H9 (cell line): ENCODE data around the gene ENKD1. TPM values are rescaled to one million over a fixed set of nuclear protein-coding genes. Genes with fewer than 3 reads are reported as not detected.

Experiments
- DNase-seq: peaks from one replicate; pipeline ENCODE4 v3.0.0-alpha.2; 2017
- H2AFZ ChIP-seq: one replicate; pipeline ENCODE4 v1.6.1; 2013; ENCODE audit warnings: mild to moderate bottlenecking, low read length, control low read depth, moderate library complexity
- H2AK5ac ChIP-seq: 2 replicates; pipeline ENCODE4 v1.6.1; 2013; ENCODE audit warnings: low read length, control low read depth, mixed read lengths; ENCODE audit not compliant: insufficient read length
- H2BK120ac ChIP-seq: one replicate; pipeline ENCODE4 v1.6.1; 2013; ENCODE audit warnings: low read depth, mild to moderate bottlenecking, low read length, control low read depth, inconsistent platforms; ENCODE audit not compliant: poor library complexity, severe bottlenecking
- H2BK12ac ChIP-seq: 2 replicates; pipeline ENCODE4 v1.6.1; 2013; ENCODE audit warnings: low read length, control low read depth, mixed read lengths, low read depth; ENCODE audit not compliant: insufficient read length
- H2BK15ac ChIP-seq: 2 replicates; pipeline ENCODE4 v1.6.1; 2013; ENCODE audit warnings: low read depth, low read length, control low read depth
- H2BK20ac ChIP-seq: one replicate; pipeline ENCODE4 v1.6.1; 2013; ENCODE audit warnings: low read depth, mild to moderate bottlenecking, low read length, control low read depth, inconsistent platforms; ENCODE audit not compliant: poor library complexity, severe bottlenecking
- H2BK5ac ChIP-seq: 2 replicates; pipeline ENCODE4 v1.6.1; 2013; ENCODE audit warnings: low read length, control low read depth, mixed read lengths; ENCODE audit not compliant: insufficient read length
- H3K14ac ChIP-seq: 2 replicates; pipeline ENCODE4 v1.6.1; 2013; ENCODE audit warnings: low read length, control low read depth; ENCODE audit not compliant: insufficient read depth
- H3K18ac ChIP-seq: 2 replicates; pipeline ENCODE4 v1.6.1; 2013; ENCODE audit warnings: low read depth, mild to moderate bottlenecking, mixed read lengths, low read length, control low read depth; ENCODE audit not compliant: insufficient read length
- H3K23ac ChIP-seq: 2 replicates; pipeline ENCODE4 v1.6.1; 2013; ENCODE audit warnings: low read length, control low read depth, mixed read lengths, low read depth; ENCODE audit not compliant: insufficient read length
- H3K23me2 ChIP-seq: 2 replicates; pipeline ENCODE4 v1.6.1; 2013; ENCODE audit warnings: low read depth, mild to moderate bottlenecking, mixed read lengths, low read length, control low read depth; ENCODE audit not compliant: insufficient read length, poor library complexity, severe bottlenecking
- H3K27ac ChIP-seq: 2 replicates; pipeline ENCODE4 v1.5.1; 2013; ENCODE audit warnings: low read length, control low read depth, mixed read lengths, low read depth; ENCODE audit not compliant: insufficient read length
- H3K27me3 ChIP-seq: 2 replicates; pipeline ENCODE4 v1.6.1; 2013; ENCODE audit warnings: low read length, control low read depth, inconsistent platforms; ENCODE audit not compliant: insufficient read depth
- H3K4ac ChIP-seq: 2 replicates; pipeline ENCODE4 v1.6.1; 2013; ENCODE audit warnings: low read depth, mild to moderate bottlenecking, control low read depth, inconsistent platforms, low read length, moderate library complexity
- H3K4me1 ChIP-seq: 2 replicates; pipeline ENCODE4 v1.6.1; 2013; ENCODE audit warnings: low read length, control low read depth, inconsistent platforms; ENCODE audit not compliant: insufficient read depth
- H3K4me2 ChIP-seq: 2 replicates; pipeline ENCODE4 v1.6.1; 2013; ENCODE audit warnings: low read length, control low read depth, mixed read lengths; ENCODE audit not compliant: insufficient read length, insufficient read depth
- H3K56ac ChIP-seq: 2 replicates; pipeline ENCODE4 v1.6.1; 2013; ENCODE audit warnings: low read depth, mild to moderate bottlenecking, mixed read lengths, low read length, control low read depth; ENCODE audit not compliant: insufficient read length
- H3K79me1 ChIP-seq: 2 replicates; pipeline ENCODE4 v1.6.1; 2013; ENCODE audit warnings: low read depth, mild to moderate bottlenecking, moderate library complexity, low read length, control low read depth, inconsistent platforms; ENCODE audit not compliant: insufficient read depth, poor library complexity, severe bottlenecking
- H3K79me2 ChIP-seq: 2 replicates; pipeline ENCODE4 v1.6.1; 2013; ENCODE audit warnings: low read length, control low read depth, inconsistent platforms; ENCODE audit not compliant: insufficient read depth
- H3K9ac ChIP-seq: 2 replicates; pipeline ENCODE4 v1.6.1; 2013; ENCODE audit warnings: low read length, control low read depth, mixed read lengths; ENCODE audit not compliant: insufficient read length; ENCODE audit errors: extremely low read depth
- H3K9me3 ChIP-seq: one replicate; pipeline ENCODE4 v1.6.1; 2013; ENCODE audit warnings: low read depth, low read length, inconsistent platforms; ENCODE audit not compliant: control insufficient read depth
- H3T11ph ChIP-seq: one replicate; pipeline ENCODE4 v1.6.1; 2013; ENCODE audit warnings: mild to moderate bottlenecking, low read length, control low read depth, inconsistent platforms
- H4K20me1 ChIP-seq: one replicate; pipeline ENCODE4 v1.6.1; 2013; ENCODE audit not compliant: control insufficient read depth, insufficient read length, insufficient read depth
- H4K5ac ChIP-seq: 2 replicates; pipeline ENCODE4 v1.6.1; 2013; ENCODE audit warnings: low read depth, mild to moderate bottlenecking, mixed read lengths, low read length, control low read depth; ENCODE audit not compliant: insufficient read length
- H4K8ac ChIP-seq: replicated peaks from 2 replicates; pipeline ENCODE4 v1.6.1; 2013; ENCODE audit warnings: low read length, control low read depth, mixed read lengths, low read depth; ENCODE audit not compliant: insufficient read length
- H4K91ac ChIP-seq: 2 replicates; pipeline ENCODE4 v1.6.1; 2013; ENCODE audit warnings: low read depth, mild to moderate bottlenecking, moderate library complexity, mixed read lengths, low read length, control low read depth; ENCODE audit not compliant: insufficient read length
- H3K27ac Mint-ChIP-seq, 3 experiments: 2 replicates in 2 of 3; 3 replicates in 1 of 3; pipeline ENCODE4 v1.8.0; 2020 to 2021; ENCODE audit warnings: mixed read lengths in 3 of 3, mild to moderate bottlenecking in 1 of 3, moderate library complexity in 1 of 3
- H3K27me3 Mint-ChIP-seq: 2 replicates; pipeline ENCODE4 v1.8.0; 2021; ENCODE audit warnings: low read depth, mild to moderate bottlenecking, moderate library complexity, mixed read lengths
- H3K36me3 Mint-ChIP-seq, 3 experiments: 2 replicates in 2 of 3; 3 replicates in 1 of 3; pipeline ENCODE4 v1.8.0; 2020 to 2021; ENCODE audit warnings: low read depth in 3 of 3, mixed read lengths in 3 of 3; ENCODE audit not compliant: insufficient read depth in 1 of 3
- H3K4me1 Mint-ChIP-seq, 2 experiments: 2 replicates each; pipeline ENCODE4 v1.8.0; 2020; ENCODE audit warnings: mixed read lengths in 2 of 2
- H3K4me3 Mint-ChIP-seq, 2 experiments: 2 replicates in 1 of 2; 3 replicates in 1 of 2; pipeline ENCODE4 v1.8.0; 2020 to 2021; ENCODE audit warnings: mild to moderate bottlenecking in 2 of 2, mixed read lengths in 2 of 2, moderate library complexity in 1 of 2
- H3K9me3 Mint-ChIP-seq, 2 experiments: 2 replicates in 1 of 2; 3 replicates in 1 of 2; pipeline ENCODE4 v1.8.0; 2020; ENCODE audit warnings: mild to moderate bottlenecking in 2 of 2, mixed read lengths in 2 of 2, moderate library complexity in 1 of 2
- WGBS: extraction: QIAGEN DNeasy Blood & Tissue Kit; methylation state at CpG from one replicate; pipeline ENCODE4 v1.1.7; 2013; ENCODE audit warnings: missing lambda C conversion rate, low lambda C conversion rate, mixed read lengths; ENCODE audit not compliant: insufficient read length; ENCODE audit errors: extremely low coverage; 5-methylcytosine and 5-hydroxymethylcytosine counted together
- total RNA-seq: library from RNA; stranded (reverse); gene quantifications from 2 replicates; pipeline ENCODE4 v1.2.1, GENCODE V29; 2021
- TF ChIP-seq, protein P1 (sequence below): fragments of 200-600 bp; sonication (generic); conservative IDR thresholded peaks from 3 replicates; pipeline ENCODE4 v1.8.0; 2021; ENCODE audit warnings: antibody characterized with exemption, mild to moderate bottlenecking

Gene ENKD1
- total RNA-seq, 1 experiment from 2014 or later = 9.5 TPM

DNA sequence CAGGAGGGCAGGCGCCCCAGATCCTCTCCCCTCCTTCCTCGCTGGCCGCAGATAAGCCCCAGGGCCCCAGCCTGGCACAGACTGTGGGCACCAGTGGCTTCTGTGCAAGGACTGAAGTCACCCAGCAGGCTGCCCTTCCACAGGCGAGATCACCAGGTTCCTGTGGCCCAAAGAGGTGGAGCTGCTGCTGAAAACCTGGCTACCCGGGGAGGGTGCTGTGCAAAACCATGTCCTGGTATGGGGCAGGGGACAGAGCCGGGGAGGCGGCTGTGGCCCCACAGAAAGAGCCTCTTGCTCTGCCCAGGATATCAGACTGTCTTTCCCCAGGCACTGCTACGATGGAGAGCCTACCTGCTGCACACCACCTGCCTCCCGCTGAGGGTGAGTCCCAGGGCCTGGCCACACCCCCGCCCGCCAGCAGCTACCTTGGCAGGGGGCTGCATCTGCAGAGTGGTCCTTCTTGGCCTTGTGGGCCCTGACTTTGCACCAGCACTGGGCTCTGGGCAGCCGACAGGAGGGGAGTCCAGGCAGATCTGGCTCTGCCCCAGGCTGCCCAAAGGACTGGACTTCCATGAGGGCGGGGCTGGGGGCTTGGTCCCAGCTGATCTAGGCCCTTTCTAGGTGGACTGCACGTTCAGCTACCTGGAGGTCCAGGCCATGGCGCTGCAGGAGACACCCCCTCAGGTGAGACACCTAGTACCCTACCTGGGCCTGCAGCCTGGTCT, 21.0 kb downstream of the ENKD1 start:
- no peaks in the 10 kb centered on the region for H3K27me3 ChIP-seq
- peaks cover 8% of the 10 kb centered on the region for H3K27me3 Mint-ChIP-seq

More for the DNA sequence above, 21.0 kb downstream of the ENKD1 start:
- Histone ChIP-seq H3K4me2 (peak overlapping the region; percentile 30), H3K79me1 (no peaks in the 10 kb centered on the region), H2BK12ac (no peak overlapping the region), H2BK5ac (no peak overlapping the region), H2AK5ac (no peak overlapping the region), H3K23ac (no peak overlapping the region), H4K91ac (no peak overlapping the region), H3K79me2 (no peaks in the 10 kb centered on the region), H3K9ac (peak overlapping the region; percentile 50), H4K20me1 (no peaks in the 10 kb centered on the region), H3K4me1 (no peaks in the 10 kb centered on the region), H4K5ac (no peak overlapping the region), H2BK120ac (no peak overlapping the region), H3K27ac (no peak overlapping the region), H3K23me2 (peaks cover 8% of the 10 kb centered on the region), H2BK20ac (no peak overlapping the region), H4K8ac (no peak overlapping the region), H3K4ac (no peak overlapping the region), H3K9me3 (no peaks in the 10 kb centered on the region), H3K14ac (peak overlapping the region; percentile 66), H3K56ac (no peak overlapping the region), H2BK15ac (no peak overlapping the region), H3T11ph (no peak overlapping the region), H3K18ac (no peak overlapping the region), H2AFZ (no peak overlapping the region)
- Mint-ChIP-seq H3K9me3 (no peaks in the 10 kb centered on the region), H3K27ac (no peak overlapping the region), H3K4me3 (peak overlapping the region; percentile 66 to 73), H3K4me1 (peaks cover 3 to 9% of the 10 kb centered on the region in 2 experiments; a peak in 3 of 4 replicates), H3K36me3 (peaks cover 3 to 13% (median 9%) of the 10 kb centered on the region in 3 experiments; a peak in 4 of 7 replicates)
- DNase-seq = no peak
- no CpG with 5 or more reads among the region's 15 CpGs for WGBS
- TF ChIP-seq, protein P1, sequence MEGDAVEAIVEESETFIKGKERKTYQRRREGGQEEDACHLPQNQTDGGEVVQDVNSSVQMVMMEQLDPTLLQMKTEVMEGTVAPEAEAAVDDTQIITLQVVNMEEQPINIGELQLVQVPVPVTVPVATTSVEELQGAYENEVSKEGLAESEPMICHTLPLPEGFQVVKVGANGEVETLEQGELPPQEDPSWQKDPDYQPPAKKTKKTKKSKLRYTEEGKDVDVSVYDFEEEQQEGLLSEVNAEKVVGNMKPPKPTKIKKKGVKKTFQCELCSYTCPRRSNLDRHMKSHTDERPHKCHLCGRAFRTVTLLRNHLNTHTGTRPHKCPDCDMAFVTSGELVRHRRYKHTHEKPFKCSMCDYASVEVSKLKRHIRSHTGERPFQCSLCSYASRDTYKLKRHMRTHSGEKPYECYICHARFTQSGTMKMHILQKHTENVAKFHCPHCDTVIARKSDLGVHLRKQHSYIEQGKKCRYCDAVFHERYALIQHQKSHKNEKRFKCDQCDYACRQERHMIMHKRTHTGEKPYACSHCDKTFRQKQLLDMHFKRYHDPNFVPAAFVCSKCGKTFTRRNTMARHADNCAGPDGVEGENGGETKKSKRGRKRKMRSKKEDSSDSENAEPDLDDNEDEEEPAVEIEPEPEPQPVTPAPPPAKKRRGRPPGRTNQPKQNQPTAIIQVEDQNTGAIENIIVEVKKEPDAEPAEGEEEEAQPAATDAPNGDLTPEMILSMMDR = no peak
